HFFc6 (cell line): Measurements from ENCODE around the gene C3orf49. TPM values are rescaled to one million over a fixed set of nuclear protein-coding genes. Genes with fewer than 3 reads are reported as not detected.

Source experiments
- DNase-seq: peaks from one replicate; pipeline ENCODE4 v3.0.0-alpha.2; 2018
- H3K27ac Mint-ChIP-seq: 2 replicates; pipeline ENCODE4 v1.8.0; 2020; ENCODE audit warnings: mild to moderate bottlenecking, mixed read lengths
- H3K27me3 Mint-ChIP-seq: 2 replicates; pipeline ENCODE4 v1.8.0; 2021; ENCODE audit warnings: mild to moderate bottlenecking, moderate library complexity, mixed read lengths; ENCODE audit not compliant: insufficient read depth
- H3K36me3 Mint-ChIP-seq: 2 replicates; pipeline ENCODE4 v1.8.0; 2021; ENCODE audit warnings: low read depth, mixed read lengths
- H3K4me1 Mint-ChIP-seq: 2 replicates; pipeline ENCODE4 v1.8.0; 2020; ENCODE audit warnings: low read depth, mixed read lengths
- H3K4me3 Mint-ChIP-seq: 2 replicates; pipeline ENCODE4 v1.8.0; 2020; ENCODE audit warnings: mild to moderate bottlenecking, moderate library complexity, mixed read lengths
- H3K9me3 Mint-ChIP-seq: 2 replicates; pipeline ENCODE4 v1.8.0; 2020; ENCODE audit warnings: mild to moderate bottlenecking, mixed read lengths
- CTCF ChIP-seq: fragments of 200-600 bp; sonication (generic); IDR thresholded peaks from 2 replicates; pipeline ENCODE4 v1.5.0; 2021; ENCODE audit warnings: antibody characterized with exemption, mild to moderate bottlenecking
- total RNA-seq, 6 experiments: library from RNA; stranded (reverse); fragmentation: NEBNext Ultra II Directional; extraction: Animal tissue kit (Norgen Biotek cat#: 25700); gene quantifications; 2 replicates in 1 of 6; 3 replicates in 5 of 6; pipeline ENCODE4 v1.2.3, GENCODE V29; 2021

The C3orf49 gene
- total RNA-seq, 6 experiments from 2014 or later = not detected

- no peaks in the 10 kb centered on the region for H3K27me3 Mint-ChIP-seq
- 0 out of 2 replicates have a peak, but pooled peaks cover 1% of the 10 kb centered on the region for H3K36me3 Mint-ChIP-seq
- TF ChIP-seq CTCF = no peak
- peak; percentile 84 for DNase-seq
- H3K27ac Mint-ChIP-seq = peak overlapping the region; percentile 66
- peaks cover 36% of the 10 kb centered on the region for H3K4me1 Mint-ChIP-seq
- H3K4me3 Mint-ChIP-seq = peak overlapping the region; percentile 51
- no peaks in the 10 kb centered on the region for H3K9me3 Mint-ChIP-seq
Measured at GRCh38 chr3:63872135-63872924, 53.2 kb downstream of the C3orf49 start.

- H3K4me1 Mint-ChIP-seq = peaks cover 52% of the 10 kb centered on the region
- H3K27ac Mint-ChIP-seq = no peak overlapping the region
- H3K36me3 Mint-ChIP-seq = no peaks in the 10 kb centered on the region
- no peak for DNase-seq
- no peak for TF ChIP-seq CTCF
- no peaks in the 10 kb centered on the region for H3K9me3 Mint-ChIP-seq
- H3K4me3 Mint-ChIP-seq = no peak overlapping the region
- no peaks in the 10 kb centered on the region for H3K27me3 Mint-ChIP-seq
Measured at GRCh38 chr3:63874769-63875168, 55.7 kb downstream of the C3orf49 start.

GRCh38 chr3:63875510-63875909 lies 56.4 kb downstream of the C3orf49 start:
- Mint-ChIP-seq H3K4me3 (no peak overlapping the region), H3K27ac (no peak overlapping the region), H3K9me3 (no peaks in the 10 kb centered on the region), H3K36me3 (no peaks in the 10 kb centered on the region), H3K27me3 (no peaks in the 10 kb centered on the region), H3K4me1 (peaks cover 52% of the 10 kb centered on the region)
- no peak for TF ChIP-seq CTCF
- DNase-seq = no peak

- no peaks in the 10 kb centered on the region for H3K36me3 Mint-ChIP-seq
- H3K9me3 Mint-ChIP-seq = no peaks in the 10 kb centered on the region
- H3K4me1 Mint-ChIP-seq = peaks cover 52% of the 10 kb centered on the region
- no peak for DNase-seq
- no peaks in the 10 kb centered on the region for H3K27me3 Mint-ChIP-seq
- no peak overlapping the region for H3K4me3 Mint-ChIP-seq
- H3K27ac Mint-ChIP-seq = no peak overlapping the region
- no peak for TF ChIP-seq CTCF
Measured at GRCh38 chr3:63876260-63876659, 57.2 kb downstream of the C3orf49 start.

- Mint-ChIP-seq H3K27ac (no peak overlapping the region), H3K4me1 (peaks cover 36% of the 10 kb centered on the region), H3K4me3 (no peak overlapping the region), H3K36me3 (no peaks in the 10 kb centered on the region), H3K27me3 (no peaks in the 10 kb centered on the region), H3K9me3 (no peaks in the 10 kb centered on the region)
- DNase-seq = peak; percentile 65
- TF ChIP-seq CTCF = no peak
Measured at GRCh38 chr3:63877737-63878393, 58.8 kb downstream of the C3orf49 start.
